Measurements from ENCODE around the gene FGFR3.

DNA sequence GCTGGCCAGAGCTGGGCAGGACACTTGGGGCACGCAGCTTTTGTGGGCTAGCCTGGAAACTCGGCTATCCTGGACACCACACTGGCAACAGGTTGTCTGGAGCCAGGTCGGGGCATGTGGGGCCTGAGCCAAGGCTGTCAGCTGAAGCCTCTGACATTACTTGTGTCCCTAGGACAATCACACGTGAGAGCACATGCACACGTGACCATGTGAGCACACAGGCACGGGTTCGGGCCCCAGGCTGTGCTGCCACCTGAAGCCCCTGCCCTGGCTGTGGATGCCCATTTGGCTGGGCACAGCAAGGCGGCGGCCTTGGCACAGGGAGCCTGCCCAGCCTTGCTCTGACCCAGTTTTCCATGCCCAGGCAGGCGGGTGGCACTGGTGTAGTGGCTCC is 8.7 kb upstream of the FGFR3 start:
- TF ChIP-seq, protein P1, sequence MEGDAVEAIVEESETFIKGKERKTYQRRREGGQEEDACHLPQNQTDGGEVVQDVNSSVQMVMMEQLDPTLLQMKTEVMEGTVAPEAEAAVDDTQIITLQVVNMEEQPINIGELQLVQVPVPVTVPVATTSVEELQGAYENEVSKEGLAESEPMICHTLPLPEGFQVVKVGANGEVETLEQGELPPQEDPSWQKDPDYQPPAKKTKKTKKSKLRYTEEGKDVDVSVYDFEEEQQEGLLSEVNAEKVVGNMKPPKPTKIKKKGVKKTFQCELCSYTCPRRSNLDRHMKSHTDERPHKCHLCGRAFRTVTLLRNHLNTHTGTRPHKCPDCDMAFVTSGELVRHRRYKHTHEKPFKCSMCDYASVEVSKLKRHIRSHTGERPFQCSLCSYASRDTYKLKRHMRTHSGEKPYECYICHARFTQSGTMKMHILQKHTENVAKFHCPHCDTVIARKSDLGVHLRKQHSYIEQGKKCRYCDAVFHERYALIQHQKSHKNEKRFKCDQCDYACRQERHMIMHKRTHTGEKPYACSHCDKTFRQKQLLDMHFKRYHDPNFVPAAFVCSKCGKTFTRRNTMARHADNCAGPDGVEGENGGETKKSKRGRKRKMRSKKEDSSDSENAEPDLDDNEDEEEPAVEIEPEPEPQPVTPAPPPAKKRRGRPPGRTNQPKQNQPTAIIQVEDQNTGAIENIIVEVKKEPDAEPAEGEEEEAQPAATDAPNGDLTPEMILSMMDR (conservative IDR thresholded peaks at IDR 0.05 in 1 of 2, IDR thresholded peaks at IDR 0.05 in 1 of 2; ENCODE audit: extremely low read depth in 1 of 2, insufficient read depth in 1 of 2, low read depth in 1 of 2, low read length in 2 of 2) = no peak
- TF ChIP-seq EZH2 (IDR thresholded peaks at IDR 0.05; ENCODE audit: borderline replicate concordance, low read length) = no peak

All from mammary epithelial cell (primary cell).